NT2/D1 (cell line): ENCODE data around the gene WDR36.

ENCODE experiments used
- DNase-seq: peaks from one replicate; pipeline ENCODE4 v3.0.0-alpha.2; 2011; ENCODE audit warnings: low read depth, low spot score
- H3K27me3 ChIP-seq: 2 replicates; pipeline ENCODE4 v1.6.0; 2011; ENCODE audit warnings: mild to moderate bottlenecking; ENCODE audit not compliant: insufficient read length, insufficient read depth
- H3K36me3 ChIP-seq: 2 replicates; pipeline ENCODE4 v1.6.1; 2011; ENCODE audit warnings: mild to moderate bottlenecking, low read length, mixed read lengths; ENCODE audit not compliant: insufficient read depth, insufficient read length
- H3K4me1 ChIP-seq: 2 replicates; pipeline ENCODE4 v1.5.1; 2011; ENCODE audit not compliant: insufficient read depth, insufficient read length
- H3K4me3 ChIP-seq: 2 replicates; pipeline ENCODE4 v1.5.1; 2011; ENCODE audit warnings: low read depth; ENCODE audit not compliant: insufficient read length
- H3K9ac ChIP-seq: 2 replicates; pipeline ENCODE4 v1.6.0; 2011; ENCODE audit warnings: low read depth; ENCODE audit not compliant: insufficient read length
- H3K9me3 ChIP-seq: 2 replicates; pipeline ENCODE4 v1.5.1; 2011; ENCODE audit warnings: mild to moderate bottlenecking, low read length; ENCODE audit not compliant: insufficient read depth
- SUZ12 ChIP-seq: IDR thresholded peaks from 2 replicates; pipeline ENCODE4 v1.6.1; 2011; ENCODE audit not compliant: insufficient read length, insufficient read depth; ENCODE audit errors: extremely low read depth
- YY1 ChIP-seq: IDR thresholded peaks from 2 replicates; pipeline ENCODE4 v1.6.1; 2011; ENCODE audit not compliant: insufficient read length, insufficient read depth
- ZNF274 ChIP-seq: IDR thresholded peaks from 2 replicates; pipeline ENCODE4 v1.6.1; 2011; ENCODE audit warnings: mild to moderate bottlenecking, low read depth, low read length

WDR36 gene

DNA sequence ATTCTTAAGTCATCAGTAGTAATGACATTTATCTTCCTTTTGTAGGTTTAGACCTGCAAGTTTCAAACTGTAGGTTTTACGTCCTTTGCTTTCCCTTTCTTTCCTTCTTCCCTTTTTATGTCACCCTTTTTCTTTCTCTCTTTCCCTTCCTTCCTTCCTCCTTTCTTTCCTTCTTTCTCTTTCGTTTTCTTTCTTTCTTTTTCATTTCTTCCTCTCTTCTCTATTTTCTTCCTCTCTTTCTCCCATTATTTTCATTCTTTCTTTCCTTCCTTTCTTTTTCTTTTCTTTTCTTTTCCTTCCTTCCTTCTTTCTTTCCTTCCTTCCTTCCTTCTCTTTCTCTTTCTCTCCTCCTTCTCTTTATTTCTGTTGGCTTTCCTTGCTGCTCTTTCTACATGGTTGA lies 59.9 kb downstream of the WDR36 start:
- no peaks in the 10 kb centered on the region for H3K9me3 ChIP-seq
- no peak for TF ChIP-seq SUZ12
- TF ChIP-seq ZNF274, result no peak
- no peak for TF ChIP-seq YY1
- DNase-seq, result no peak
- no peak overlapping the region for H3K4me3 ChIP-seq
- no peaks in the 10 kb centered on the region for H3K36me3 ChIP-seq
- no peaks in the 10 kb centered on the region for H3K4me1 ChIP-seq
- H3K9ac ChIP-seq, result no peak overlapping the region
- no peaks in the 10 kb centered on the region for H3K27me3 ChIP-seq

DNA sequence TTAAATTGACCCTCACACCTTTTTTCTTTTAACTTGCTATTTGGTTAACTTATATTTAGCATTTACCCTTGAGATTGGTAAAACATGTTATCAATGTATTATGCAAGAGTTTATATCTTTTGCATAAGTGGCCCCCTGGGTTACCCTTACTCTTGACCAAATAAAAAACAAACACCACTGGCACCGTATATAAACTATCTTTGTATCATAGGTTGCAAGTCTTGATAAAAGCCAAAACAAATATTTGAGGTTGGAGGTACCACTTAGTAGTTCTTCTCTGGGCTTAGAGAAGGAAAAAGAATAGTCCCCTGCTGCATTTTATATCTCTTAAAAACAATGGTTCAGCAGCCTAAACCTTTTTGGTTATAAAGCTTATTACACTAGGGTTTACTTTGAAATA lies 61.3 kb downstream of the WDR36 start:
- DNase-seq, result no peak
- Histone ChIP-seq H3K9me3 (no peaks in the 10 kb centered on the region), H3K36me3 (no peaks in the 10 kb centered on the region), H3K9ac (no peak overlapping the region), H3K4me1 (no peaks in the 10 kb centered on the region), H3K27me3 (no peaks in the 10 kb centered on the region), H3K4me3 (no peak overlapping the region)
- TF ChIP-seq YY1 (no peak), SUZ12 (no peak), ZNF274 (no peak)

DNA sequence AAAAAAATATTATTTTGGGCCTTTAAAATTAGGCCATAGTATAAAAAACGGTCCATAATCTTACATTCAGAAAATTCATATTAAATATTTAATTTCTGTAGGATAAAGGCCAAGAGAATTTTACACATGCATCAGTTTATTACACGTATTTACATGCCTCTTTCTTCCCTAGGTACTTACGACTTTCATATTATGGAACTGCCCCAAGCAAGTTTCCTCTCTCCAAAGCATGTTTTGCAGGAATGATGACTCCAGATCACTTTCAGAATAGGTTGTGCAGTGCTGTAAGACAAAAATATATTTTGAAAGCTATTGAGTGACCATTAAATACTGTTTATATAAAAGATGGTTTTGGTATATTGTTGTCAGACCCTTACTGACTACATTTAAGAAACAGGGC lies 61.8 kb downstream of the WDR36 start:
- DNase-seq, result no peak
- TF ChIP-seq SUZ12 (no peak), ZNF274 (no peak), YY1 (no peak)
- H3K9me3 ChIP-seq, result no peaks in the 10 kb centered on the region
- H3K4me1 ChIP-seq, result no peaks in the 10 kb centered on the region
- no peak overlapping the region for H3K4me3 ChIP-seq
- no peaks in the 10 kb centered on the region for H3K27me3 ChIP-seq
- H3K36me3 ChIP-seq, result no peaks in the 10 kb centered on the region
- H3K9ac ChIP-seq, result no peak overlapping the region

DNA sequence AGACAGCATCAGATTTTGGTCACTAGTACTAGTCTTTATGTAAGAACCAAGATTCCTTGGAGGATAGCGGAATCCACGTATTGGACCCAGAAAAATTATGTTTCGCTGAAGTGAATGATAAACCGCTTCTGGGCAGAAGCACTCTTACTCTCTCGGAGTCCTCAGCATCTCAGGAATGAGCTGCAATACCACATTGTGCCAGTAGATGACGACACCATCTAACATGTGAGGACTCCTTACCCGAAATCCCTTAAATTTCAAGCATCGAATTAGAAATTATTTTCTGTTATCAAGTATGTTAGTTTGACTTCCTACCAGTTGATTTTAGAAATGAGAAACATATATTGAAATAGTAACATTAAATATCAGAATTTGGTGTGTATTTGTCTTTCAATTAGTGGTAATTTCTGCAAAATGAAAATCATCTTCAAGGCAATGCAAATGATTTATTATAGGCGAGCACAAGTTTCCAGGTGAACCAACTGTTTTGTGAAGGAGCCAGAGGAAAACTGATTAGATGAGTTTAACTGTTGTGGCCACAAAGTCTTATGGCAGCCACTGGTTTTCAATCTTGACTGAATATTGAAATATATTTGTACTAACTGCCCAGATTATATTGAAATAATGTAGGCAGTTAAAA lies 66.1 kb downstream of the WDR36 start:
- H3K36me3 ChIP-seq, result no peaks in the 10 kb centered on the region
- H3K27me3 ChIP-seq, result no peaks in the 10 kb centered on the region
- no peak for TF ChIP-seq YY1
- no peak for TF ChIP-seq SUZ12
- no peak for TF ChIP-seq ZNF274
- no peak overlapping the region for H3K4me3 ChIP-seq
- H3K9ac ChIP-seq, result no peak overlapping the region
- no peaks in the 10 kb centered on the region for H3K9me3 ChIP-seq
- peak; percentile 67 for DNase-seq
- H3K4me1 ChIP-seq, result no peaks in the 10 kb centered on the region

DNA sequence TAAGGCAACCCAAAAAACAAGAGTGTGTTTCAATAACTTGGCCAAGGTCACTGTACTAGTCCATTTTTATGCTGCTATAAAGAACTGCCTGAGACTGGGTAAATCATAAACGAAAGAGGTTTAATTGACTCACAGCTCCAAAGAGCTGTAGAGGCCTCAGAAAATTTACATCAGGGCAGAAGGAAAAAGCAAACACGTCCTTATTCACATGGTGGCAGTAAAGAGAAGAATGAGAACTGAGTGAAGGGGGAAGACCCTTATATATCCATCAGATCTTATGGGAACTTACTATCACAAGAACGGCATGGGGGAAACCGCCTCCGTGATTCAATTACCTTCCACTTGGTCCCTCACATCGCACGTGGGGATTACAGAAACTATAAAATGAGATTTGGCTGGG lies 67.7 kb downstream of the WDR36 start:
- H3K4me3 ChIP-seq, result no peak overlapping the region
- H3K4me1 ChIP-seq, result no peaks in the 10 kb centered on the region
- H3K36me3 ChIP-seq, result no peaks in the 10 kb centered on the region
- TF ChIP-seq SUZ12 (no peak), YY1 (no peak), ZNF274 (no peak)
- no peaks in the 10 kb centered on the region for H3K27me3 ChIP-seq
- H3K9me3 ChIP-seq, result no peaks in the 10 kb centered on the region
- no peak overlapping the region for H3K9ac ChIP-seq
- DNase-seq, result no peak

DNA sequence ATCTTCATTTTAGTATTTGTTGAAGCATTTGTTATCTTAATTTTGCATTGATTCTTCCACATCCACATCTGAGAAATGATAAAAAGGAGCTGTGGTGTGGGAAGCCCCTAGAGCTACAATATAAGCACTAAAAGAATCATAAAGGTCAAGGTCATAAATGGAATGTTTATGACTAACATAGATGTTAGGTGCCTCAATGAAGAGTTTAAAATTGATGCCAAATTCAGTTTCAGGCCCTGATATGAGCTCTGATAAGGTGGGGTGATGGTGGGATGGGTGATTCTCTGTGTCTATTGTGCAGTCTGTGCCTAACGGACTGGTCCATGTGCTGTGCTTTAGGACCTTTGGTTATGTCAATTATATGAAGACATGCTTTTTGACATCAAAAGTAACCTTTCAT lies 70.9 kb downstream of the WDR36 start:
- no peaks in the 10 kb centered on the region for H3K36me3 ChIP-seq
- H3K9me3 ChIP-seq, result no peaks in the 10 kb centered on the region
- no peaks in the 10 kb centered on the region for H3K27me3 ChIP-seq
- H3K4me3 ChIP-seq, result no peak overlapping the region
- H3K4me1 ChIP-seq, result no peaks in the 10 kb centered on the region
- no peak overlapping the region for H3K9ac ChIP-seq
- no peak for DNase-seq
- TF ChIP-seq ZNF274 (no peak), YY1 (no peak), SUZ12 (no peak)

DNA sequence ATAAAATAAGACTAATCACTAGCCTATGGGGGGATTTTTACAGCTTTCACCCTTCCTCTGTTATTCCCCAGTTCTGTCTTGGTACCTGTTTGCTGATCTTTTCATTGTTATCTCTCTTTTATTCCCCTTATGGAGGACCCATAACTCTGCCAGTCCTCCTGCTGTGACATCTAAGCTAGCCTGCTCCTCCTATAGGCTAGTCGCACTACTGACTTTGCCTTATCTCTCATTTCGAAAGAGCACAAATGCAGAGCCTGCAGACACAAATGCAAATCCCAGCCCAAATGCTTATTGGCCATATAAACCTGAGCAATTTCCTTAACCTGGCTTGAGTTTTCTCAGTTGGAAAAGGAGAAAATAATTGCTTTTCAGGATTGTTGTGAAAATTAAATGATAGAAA lies 72.9 kb downstream of the WDR36 start:
- TF ChIP-seq SUZ12 (no peak), ZNF274 (no peak), YY1 (no peak)
- no peak overlapping the region for H3K4me3 ChIP-seq
- H3K36me3 ChIP-seq, result no peaks in the 10 kb centered on the region
- DNase-seq, result no peak
- no peak overlapping the region for H3K9ac ChIP-seq
- no peaks in the 10 kb centered on the region for H3K27me3 ChIP-seq
- H3K9me3 ChIP-seq, result no peaks in the 10 kb centered on the region
- H3K4me1 ChIP-seq, result no peaks in the 10 kb centered on the region
